ENCODE measurements around the gene CNPPD1. TPM values are rescaled to one million over a fixed set of nuclear protein-coding genes. Genes with fewer than 3 reads are reported as not detected.

The CNPPD1 gene
- polyA plus RNA-seq, 1 experiment: 66.9 TPM

DNA sequence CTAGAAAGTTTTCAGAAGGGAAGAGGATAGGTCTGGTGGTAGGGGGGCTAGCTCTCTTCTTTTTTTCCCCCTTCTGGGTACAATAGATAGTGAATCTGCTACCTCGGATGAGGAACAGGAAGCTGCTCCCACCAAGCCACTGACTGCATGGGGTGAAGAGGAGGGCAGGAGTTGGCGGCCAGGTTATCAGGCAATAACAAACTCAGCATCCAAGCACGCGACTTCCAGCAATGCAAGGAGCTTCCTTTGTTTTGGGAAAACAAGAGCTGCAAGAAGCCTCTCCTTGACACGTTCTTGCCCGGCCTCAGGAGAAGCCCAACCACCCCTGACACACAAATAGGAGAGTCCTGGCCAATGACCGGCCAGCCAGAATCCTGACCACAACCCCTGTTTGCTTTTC lies 48.3 kb downstream of the CNPPD1 start:
- DNase-seq (ENCODE audit: low read depth): no peak
- no peaks in the 10 kb centered on the region for H3K36me3 ChIP-seq (ENCODE audit: control insufficient read depth, insufficient read depth, low read length)
- ChIA-PET CTCF (interaction anchor here (0.9 to 1.6 kb wide), 4 partner anchors 9 to 57 kb away, joined by 3 read pairs; no protein-coding TSS in a partner anchor), POLR2A (no interaction called here)
- TF ChIP-seq, protein P1, sequence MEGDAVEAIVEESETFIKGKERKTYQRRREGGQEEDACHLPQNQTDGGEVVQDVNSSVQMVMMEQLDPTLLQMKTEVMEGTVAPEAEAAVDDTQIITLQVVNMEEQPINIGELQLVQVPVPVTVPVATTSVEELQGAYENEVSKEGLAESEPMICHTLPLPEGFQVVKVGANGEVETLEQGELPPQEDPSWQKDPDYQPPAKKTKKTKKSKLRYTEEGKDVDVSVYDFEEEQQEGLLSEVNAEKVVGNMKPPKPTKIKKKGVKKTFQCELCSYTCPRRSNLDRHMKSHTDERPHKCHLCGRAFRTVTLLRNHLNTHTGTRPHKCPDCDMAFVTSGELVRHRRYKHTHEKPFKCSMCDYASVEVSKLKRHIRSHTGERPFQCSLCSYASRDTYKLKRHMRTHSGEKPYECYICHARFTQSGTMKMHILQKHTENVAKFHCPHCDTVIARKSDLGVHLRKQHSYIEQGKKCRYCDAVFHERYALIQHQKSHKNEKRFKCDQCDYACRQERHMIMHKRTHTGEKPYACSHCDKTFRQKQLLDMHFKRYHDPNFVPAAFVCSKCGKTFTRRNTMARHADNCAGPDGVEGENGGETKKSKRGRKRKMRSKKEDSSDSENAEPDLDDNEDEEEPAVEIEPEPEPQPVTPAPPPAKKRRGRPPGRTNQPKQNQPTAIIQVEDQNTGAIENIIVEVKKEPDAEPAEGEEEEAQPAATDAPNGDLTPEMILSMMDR (IDR thresholded peaks at IDR 0.05; ENCODE audit: insufficient read depth, low read depth, low read length): no peak
- no peak overlapping the region for H3K4me3 ChIP-seq (ENCODE audit: low read depth, low read length)
- H3K27me3 ChIP-seq (ENCODE audit: control insufficient read depth, insufficient read depth, low read length): no peaks in the 10 kb centered on the region

DNA sequence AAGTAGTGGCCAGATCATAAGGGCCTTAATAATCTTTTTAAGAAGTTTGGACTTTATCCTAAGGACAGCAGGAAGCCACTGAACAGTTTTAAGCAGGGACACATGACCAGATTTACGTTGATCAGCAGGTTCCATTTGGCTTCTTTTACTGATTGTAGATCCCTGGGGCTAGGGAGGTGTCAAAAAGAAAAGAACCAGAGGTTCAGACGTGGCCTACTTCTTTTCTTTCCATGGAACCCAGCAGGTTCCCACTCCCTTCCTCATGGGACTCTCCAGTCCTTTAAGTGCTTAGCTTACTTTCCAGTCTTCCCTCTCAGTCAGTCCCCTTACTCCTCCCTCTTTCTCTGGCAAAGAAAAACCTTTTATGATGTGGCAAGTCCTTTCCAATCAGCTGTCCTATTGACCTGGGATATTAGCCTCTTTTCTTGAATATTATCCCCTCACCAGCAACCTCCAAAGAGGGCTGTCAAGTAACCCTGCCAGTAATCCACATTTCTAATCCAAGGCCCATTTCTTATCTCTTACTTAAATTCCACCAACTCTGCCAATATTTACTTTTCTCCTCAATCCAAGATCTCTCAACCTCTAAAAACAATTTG lies 49.6 kb downstream of the CNPPD1 start:
- CTCF ChIA-PET: interaction anchor here (0.8 to 1.6 kb wide), 2 partner anchors 8 to 15 kb away, joined by 3 to 4 read pairs; no protein-coding TSS in a partner anchor
- Histone ChIP-seq H3K36me3 (ENCODE audit: control insufficient read depth, insufficient read depth, low read length) (no peaks in the 10 kb centered on the region), H3K27me3 (ENCODE audit: control insufficient read depth, insufficient read depth, low read length) (no peaks in the 10 kb centered on the region), H3K4me3 (ENCODE audit: low read depth, low read length) (no peak overlapping the region)
- TF ChIP-seq, protein P1 (IDR thresholded peaks at IDR 0.05; ENCODE audit: insufficient read depth, low read depth, low read length): no peak
- no peak for DNase-seq (ENCODE audit: low read depth)
- POLR2A ChIA-PET: interaction anchor here (0.6 kb wide), 1 partner anchor 35 kb away, joined by 4 read pairs; no protein-coding TSS in a partner anchor

DNA sequence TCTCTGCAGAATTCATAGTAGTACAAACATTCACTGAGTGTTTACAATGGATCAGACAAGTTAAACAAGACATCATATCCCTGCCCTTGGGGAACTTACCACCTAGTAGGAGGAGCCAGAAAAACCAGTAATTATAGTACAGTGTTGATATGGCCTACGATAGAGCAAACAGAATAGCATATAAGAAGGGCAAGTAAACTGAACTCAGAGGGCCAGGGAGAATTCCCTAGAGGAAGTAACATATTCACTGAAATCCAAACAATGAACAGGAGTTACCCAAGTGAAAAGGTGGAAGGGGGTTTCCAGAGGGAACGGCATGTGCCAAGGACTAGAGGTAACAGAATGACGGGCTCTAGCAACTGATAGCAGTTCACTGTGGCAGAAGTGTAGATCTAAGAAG lies 50.2 kb downstream of the CNPPD1 start:
- Histone ChIP-seq H3K36me3 (ENCODE audit: control insufficient read depth, insufficient read depth, low read length) (no peaks in the 10 kb centered on the region), H3K27me3 (ENCODE audit: control insufficient read depth, insufficient read depth, low read length) (no peaks in the 10 kb centered on the region), H3K4me3 (ENCODE audit: low read depth, low read length) (no peak overlapping the region)
- CTCF ChIA-PET: interaction anchor here (1.6 kb wide), 1 partner anchor 29 kb away, joined by 6 read pairs; no protein-coding TSS in a partner anchor
- POLR2A ChIA-PET: no interaction called here
- TF ChIP-seq, protein P1 (IDR thresholded peaks at IDR 0.05; ENCODE audit: insufficient read depth, low read depth, low read length): no peak
- no peak for DNase-seq (ENCODE audit: low read depth)

DNA sequence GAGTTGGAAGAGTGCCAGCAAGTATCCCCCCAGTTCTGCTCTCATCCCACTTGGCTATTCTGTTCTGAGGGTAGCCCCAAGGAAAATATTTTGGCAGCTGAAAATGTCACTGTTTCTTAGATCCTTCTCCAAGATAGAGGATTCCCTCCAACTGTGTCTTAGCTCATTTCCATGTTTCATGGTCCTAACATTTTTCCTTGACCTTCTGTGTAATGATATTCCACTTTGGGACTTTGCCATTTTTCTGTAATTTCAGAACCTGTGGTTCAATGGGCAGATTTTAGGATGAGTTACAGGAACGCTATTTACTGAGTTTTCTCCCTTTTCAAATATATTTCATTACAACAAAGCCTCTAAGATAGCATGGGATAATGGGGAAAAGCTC lies 50.8 kb downstream of the CNPPD1 start:
- H3K4me3 ChIP-seq (ENCODE audit: low read depth, low read length): no peak overlapping the region
- no peaks in the 10 kb centered on the region for H3K27me3 ChIP-seq (ENCODE audit: control insufficient read depth, insufficient read depth, low read length)
- ChIA-PET CTCF (interaction anchor here (1.1 to 9.7 kb wide), 6 partner anchors 16 to 96 kb away, joined by 3 to 86 read pairs (median 7); no protein-coding TSS in a partner anchor), POLR2A (no interaction called here)
- no peak for DNase-seq (ENCODE audit: low read depth)
- TF ChIP-seq, protein P1 (IDR thresholded peaks at IDR 0.05; ENCODE audit: insufficient read depth, low read depth, low read length): no peak
- no peaks in the 10 kb centered on the region for H3K36me3 ChIP-seq (ENCODE audit: control insufficient read depth, insufficient read depth, low read length)

DNA sequence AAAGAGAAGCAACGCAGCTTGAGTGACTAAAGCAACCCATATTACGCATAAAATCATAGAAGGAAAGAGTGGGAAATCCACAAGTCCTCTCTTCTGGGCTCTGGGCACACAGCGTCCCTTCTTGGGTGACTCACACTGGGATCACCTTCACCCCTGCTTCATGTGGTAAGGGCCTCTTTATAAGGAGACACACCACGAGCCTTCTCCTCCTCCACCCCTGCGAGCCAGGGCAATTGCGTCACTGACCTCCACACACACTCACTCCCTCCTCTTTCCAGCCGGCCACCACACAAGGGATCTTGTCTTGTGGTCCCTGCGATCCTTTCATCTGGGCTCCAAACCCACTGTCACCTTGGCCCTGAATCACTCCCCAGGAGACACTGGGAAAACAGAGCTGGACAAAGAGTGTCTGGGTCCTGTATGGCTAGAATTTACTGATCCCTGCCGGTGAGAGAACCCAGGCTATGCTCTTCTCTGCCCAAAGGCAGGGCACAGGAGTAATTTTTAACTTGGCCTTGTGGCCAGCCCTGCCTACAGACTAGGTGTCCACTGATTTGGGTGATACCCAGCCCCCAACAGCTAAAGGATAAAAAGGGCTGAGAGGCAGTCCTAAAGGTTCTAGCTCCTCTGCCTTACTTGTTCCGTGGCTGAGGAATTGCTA lies 51.4 kb downstream of the CNPPD1 start:
- TF ChIP-seq, protein P1 (IDR thresholded peaks at IDR 0.05; ENCODE audit: insufficient read depth, low read depth, low read length): no peak
- ChIA-PET POLR2A (no interaction called here), CTCF (interaction anchor here (1.1 to 12.0 kb wide), 8 partner anchors 16 to 145 kb away, joined by 3 to 168 read pairs (median 7); partner anchors contain the start of gene IHH)
- peak; percentile 11 for DNase-seq (ENCODE audit: low read depth)
- Histone ChIP-seq H3K36me3 (ENCODE audit: control insufficient read depth, insufficient read depth, low read length) (no peaks in the 10 kb centered on the region), H3K4me3 (ENCODE audit: low read depth, low read length) (no peak overlapping the region), H3K27me3 (ENCODE audit: control insufficient read depth, insufficient read depth, low read length) (no peaks in the 10 kb centered on the region)

Data from BJ (cell line).